ENCODE results near the gene TMEM120B. TPM values are rescaled to one million over a fixed set of nuclear protein-coding genes. Genes with fewer than 3 reads are reported as not detected.
A peak's percentile ranks its signal among the peaks of the same experiment; 100 is the strongest.

Gene TMEM120B
- total and polyA plus RNA-seq, 2 of the 13 experiments (the other 11 are each of a cell fraction or from before 2014, with no cell fraction given) = 7.1 to 12.9 TPM

- TF ChIP-seq ATF5 (CRISPR knock-in tag; IDR thresholded peaks at IDR 0.05; ENCODE audit: low read depth) (no peak), BORCS8-MEF2B (CRISPR knock-in tag; IDR thresholded peaks at IDR 0.05) (0 out of 2 replicates have a peak, but pooled peaks have one; percentile 18), KLF9 (CRISPR knock-in tag; IDR thresholded peaks at IDR 0.05; ENCODE audit: low read depth) (no peak), FOXK1 (CRISPR knock-in tag; IDR thresholded peaks at IDR 0.05; ENCODE audit: borderline replicate concordance, low read depth) (no peak), CHCHD3 (CRISPR knock-in tag; IDR thresholded peaks at IDR 0.05) (no peak), ZNF772 (CRISPR knock-in tag; IDR thresholded peaks at IDR 0.05) (no peak), MED13 (CRISPR knock-in tag; IDR thresholded peaks at IDR 0.05) (no peak), HMGXB4 (CRISPR knock-in tag; IDR thresholded peaks at IDR 0.05; ENCODE audit: borderline replicate concordance in 1 of 2, low read depth in 1 of 2) (peak in 1 of 2 experiments; percentile 58; a peak in 3 of 4 replicates), MBD4 (IDR thresholded peaks at IDR 0.05; ENCODE audit: borderline replicate concordance, low read length) (no peak), TAF15 (IDR thresholded peaks at IDR 0.05; ENCODE audit: low read depth, low read length, poor library complexity, severe bottlenecking) (no peak), HDAC6 (IDR thresholded peaks at IDR 0.05; ENCODE audit: low read depth, low read length) (no peak), TSC22D2 (CRISPR knock-in tag; IDR thresholded peaks at IDR 0.05; ENCODE audit: borderline replicate concordance) (no peak), PBX3 (CRISPR knock-in tag; IDR thresholded peaks at IDR 0.05; ENCODE audit: borderline replicate concordance) (no peak), ZNF207 (IDR thresholded peaks at IDR 0.05; ENCODE audit: borderline replicate concordance) (no peak), HNRNPK (IDR thresholded peaks at IDR 0.05; ENCODE audit: low read depth, low read length, poor library complexity, severe bottlenecking) (no peak), POLR2AphosphoS5 (IDR thresholded peaks at IDR 0.05; ENCODE audit: low read depth, low read length) (peak; percentile 58), ZNF746 (CRISPR knock-in tag; IDR thresholded peaks at IDR 0.05) (no peak), ZNF800 (CRISPR knock-in tag; IDR thresholded peaks at IDR 0.05) (no peak), GLI4 (CRISPR knock-in tag; IDR thresholded peaks at IDR 0.05; ENCODE audit: borderline replicate concordance) (no peak; the same call in 1 of the 2 replicates), SALL1 (CRISPR knock-in tag; IDR thresholded peaks at IDR 0.05) (peak; percentile 73; the same call in 1 of the 2 replicates), SIX4 (CRISPR knock-in tag; IDR thresholded peaks at IDR 0.05) (no peak), NFATC3 (CRISPR knock-in tag; IDR thresholded peaks at IDR 0.05) (no peak), ZNF326 (CRISPR knock-in tag; IDR thresholded peaks at IDR 0.05; ENCODE audit: borderline replicate concordance) (no peak), PLRG1 (conservative IDR thresholded peaks at IDR 0.05) (no peak), NR2F2 (IDR thresholded peaks at IDR 0.05; ENCODE audit: borderline replicate concordance, low read depth) (no peak)
These were observed 82.7 kb downstream of the TMEM120B start (continued) for GRCh38 chr12:121795034-121795968.
